K562 (cell line): ENCODE results near the gene CAMK2G.

Source experiments
- ETV6 ChIP-seq, 3 experiments: fragments of 150-350 bp in 1 of 3; sonication (generic) in 1 of 3; formaldehyde crosslinking in 1 of 3; IDR thresholded peaks; 2 replicates each; pipeline versions ENCODE4 v1.6.1 to v1.8.0; 2014 to 2022; ENCODE audit warnings: borderline replicate concordance in 2 of 3, low read depth in 2 of 3, antibody characterized with exemption in 1 of 3, low read length in 1 of 3, mild to moderate bottlenecking in 1 of 3, missing genetic modification reagents in 1 of 3
- GTF2F1 ChIP-seq: IDR thresholded peaks from 2 replicates; pipeline ENCODE4 v1.6.1; 2011; ENCODE audit warnings: low read depth, low read length, improper control_type of control experiment
- HMG20B ChIP-seq: fragments of 250-450 bp; sonication (Bioruptor Pico); IDR thresholded peaks from 2 replicates; pipeline ENCODE4 v1.5.0; 2021; ENCODE audit warnings: mild to moderate bottlenecking
- HNRNPLL ChIP-seq: fragments of 200-400 bp; formaldehyde crosslinking; IDR thresholded peaks from 2 replicates; pipeline ENCODE4 v1.6.1; 2017; ENCODE audit warnings: low read length, low read depth, mild to moderate bottlenecking; ENCODE audit not compliant: poor library complexity, severe bottlenecking
- LEF1 ChIP-seq: fragments of 450-650 bp; IDR thresholded peaks from 2 replicates; pipeline ENCODE4 v1.6.1; 2016; ENCODE audit warnings: mild to moderate bottlenecking
- SMAD1 ChIP-seq: fragments of 150-350 bp; IDR thresholded peaks from 2 replicates; pipeline ENCODE4 v1.6.1; 2014; ENCODE audit warnings: low read length, low read depth; ENCODE audit not compliant: partially characterized antibody
- SP1 ChIP-seq: sonication (generic); formaldehyde crosslinking; IDR thresholded peaks from 2 replicates; pipeline ENCODE4 v1.8.1; 2022; ENCODE audit warnings: mild to moderate bottlenecking, missing genetic modification reagents
- ZNF133 ChIP-seq: fragments of 250-450 bp; sonication (Bioruptor Pico); IDR thresholded peaks from 2 replicates; pipeline ENCODE4 v1.4.0; 2020; ENCODE audit warnings: mild to moderate bottlenecking
- ZNF143 ChIP-seq: sonication (generic); formaldehyde crosslinking; IDR thresholded peaks from 2 replicates; pipeline ENCODE4 v1.9.0; 2022; ENCODE audit warnings: mild to moderate bottlenecking, missing genetic modification reagents
- TF ChIP-seq, protein P1 (sequence below), 3 experiments: IDR thresholded peaks in 2 of 3; conservative IDR thresholded peaks in 1 of 3; 2 replicates each; pipeline ENCODE4 v1.5.1; 2011 to 2012; ENCODE audit warnings: low read length in 3 of 3, mild to moderate bottlenecking in 3 of 3, control low read depth in 2 of 3, improper control_type of control experiment in 1 of 3, inconsistent platforms in 1 of 3, low read depth in 1 of 3, mixed read lengths in 1 of 3, moderate library complexity in 1 of 3; ENCODE audit not compliant: insufficient read depth in 2 of 3
- TF ChIP-seq, protein P2 (sequence below): sonication (generic); formaldehyde crosslinking; IDR thresholded peaks from 2 replicates; pipeline ENCODE4 v1.8.1; 2023; ENCODE audit warnings: mild to moderate bottlenecking, missing genetic modification reagents, moderate library complexity

GRCh38 chr10:73859428-73859783, 14.9 kb downstream of the CAMK2G start:
- no peak for TF ChIP-seq ZNF143 (CRISPR knock-in tag)
- no peak for TF ChIP-seq ZNF133 (CRISPR knock-in tag)
- TF ChIP-seq, protein P1, sequence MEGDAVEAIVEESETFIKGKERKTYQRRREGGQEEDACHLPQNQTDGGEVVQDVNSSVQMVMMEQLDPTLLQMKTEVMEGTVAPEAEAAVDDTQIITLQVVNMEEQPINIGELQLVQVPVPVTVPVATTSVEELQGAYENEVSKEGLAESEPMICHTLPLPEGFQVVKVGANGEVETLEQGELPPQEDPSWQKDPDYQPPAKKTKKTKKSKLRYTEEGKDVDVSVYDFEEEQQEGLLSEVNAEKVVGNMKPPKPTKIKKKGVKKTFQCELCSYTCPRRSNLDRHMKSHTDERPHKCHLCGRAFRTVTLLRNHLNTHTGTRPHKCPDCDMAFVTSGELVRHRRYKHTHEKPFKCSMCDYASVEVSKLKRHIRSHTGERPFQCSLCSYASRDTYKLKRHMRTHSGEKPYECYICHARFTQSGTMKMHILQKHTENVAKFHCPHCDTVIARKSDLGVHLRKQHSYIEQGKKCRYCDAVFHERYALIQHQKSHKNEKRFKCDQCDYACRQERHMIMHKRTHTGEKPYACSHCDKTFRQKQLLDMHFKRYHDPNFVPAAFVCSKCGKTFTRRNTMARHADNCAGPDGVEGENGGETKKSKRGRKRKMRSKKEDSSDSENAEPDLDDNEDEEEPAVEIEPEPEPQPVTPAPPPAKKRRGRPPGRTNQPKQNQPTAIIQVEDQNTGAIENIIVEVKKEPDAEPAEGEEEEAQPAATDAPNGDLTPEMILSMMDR (IDR thresholded peaks at IDR 0.05 in 2 of 3, conservative IDR thresholded peaks at IDR 0.05 in 1 of 3; ENCODE audit: insufficient read depth in 2 of 3, low read depth in 1 of 3, low read length in 3 of 3) = no peak
- no peak for TF ChIP-seq SMAD1
- no peak for TF ChIP-seq LEF1
- TF ChIP-seq, protein P2, sequence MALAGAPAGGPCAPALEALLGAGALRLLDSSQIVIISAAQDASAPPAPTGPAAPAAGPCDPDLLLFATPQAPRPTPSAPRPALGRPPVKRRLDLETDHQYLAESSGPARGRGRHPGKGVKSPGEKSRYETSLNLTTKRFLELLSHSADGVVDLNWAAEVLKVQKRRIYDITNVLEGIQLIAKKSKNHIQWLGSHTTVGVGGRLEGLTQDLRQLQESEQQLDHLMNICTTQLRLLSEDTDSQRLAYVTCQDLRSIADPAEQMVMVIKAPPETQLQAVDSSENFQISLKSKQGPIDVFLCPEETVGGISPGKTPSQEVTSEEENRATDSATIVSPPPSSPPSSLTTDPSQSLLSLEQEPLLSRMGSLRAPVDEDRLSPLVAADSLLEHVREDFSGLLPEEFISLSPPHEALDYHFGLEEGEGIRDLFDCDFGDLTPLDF (CRISPR knock-in tag) = no peak
- no peak for TF ChIP-seq GTF2F1
- TF ChIP-seq HNRNPLL = no peak
- no peak for TF ChIP-seq ETV6 (IDR thresholded peaks at IDR 0.05; ENCODE audit: borderline replicate concordance in 1 of 2, low read depth in 2 of 2, low read length in 1 of 2)
- TF ChIP-seq ETV6 (CRISPR knock-in tag; IDR thresholded peaks at IDR 0.05; ENCODE audit: borderline replicate concordance) = no peak
- no peak for TF ChIP-seq HMG20B (CRISPR knock-in tag)
- TF ChIP-seq SP1 (CRISPR knock-in tag) = no peak
